Keratinocyte (primary cell): ENCODE data around the gene CTNND2. TPM values are rescaled to one million over a fixed set of nuclear protein-coding genes. Genes with fewer than 3 reads are reported as not detected.

Experiments
- DNase-seq: peaks from one replicate; pipeline ENCODE4 v3.0.0-alpha.2; 2011; ENCODE audit warnings: low read depth, missing footprints, low spot score
- FAIRE-seq: peaks from 2 replicates; lab custom pipeline; 2011; peaks lifted over from hg19 to GRCh38; lab: Jason Lieb, UNC
- H2AFZ ChIP-seq: 2 replicates; pipeline ENCODE4 v1.6.0; 2012; ENCODE audit warnings: low read length, control low read depth, inconsistent platforms; ENCODE audit not compliant: control insufficient read depth
- H3K27ac ChIP-seq: 2 replicates; pipeline ENCODE4 v1.5.1; 2011; ENCODE audit warnings: low read length; ENCODE audit not compliant: control insufficient read depth, insufficient read depth
- H3K27me3 ChIP-seq: 3 replicates; pipeline ENCODE4 v1.6.0; 2011; ENCODE audit warnings: low read length; ENCODE audit not compliant: control insufficient read depth, insufficient read depth; ENCODE audit errors: extremely low read depth
- H3K36me3 ChIP-seq, 2 experiments: 2 replicates in 1 of 2; 3 replicates in 1 of 2; pipeline ENCODE4 v1.5.1; 2011; ENCODE audit warnings: low read length in 2 of 2, mild to moderate bottlenecking in 1 of 2; ENCODE audit not compliant: control insufficient read depth in 2 of 2, insufficient read depth in 2 of 2; ENCODE audit errors: extremely low read depth in 1 of 2
- H3K4me1 ChIP-seq: 3 replicates; pipeline ENCODE4 v1.5.1; 2011; ENCODE audit warnings: low read length; ENCODE audit not compliant: control insufficient read depth, insufficient read depth; ENCODE audit errors: extremely low read depth
- H3K4me2 ChIP-seq: 3 replicates; pipeline ENCODE4 v1.6.0; 2011; ENCODE audit warnings: low read depth, low read length; ENCODE audit not compliant: control insufficient read depth, insufficient read depth; ENCODE audit errors: extremely low read depth
- H3K4me3 ChIP-seq, 3 experiments: fragments of 200-600 bp in 1 of 3; sonication (generic) in 1 of 3; 2 replicates in 2 of 3; 3 replicates in 1 of 3; pipeline ENCODE4 v1.5.1; 2011 to 2016; ENCODE audit warnings: low read length in 3 of 3, mild to moderate bottlenecking in 3 of 3, control low read depth in 2 of 3, inconsistent platforms in 1 of 3, low read depth in 1 of 3, mixed read lengths in 1 of 3, mixed run types in 1 of 3, moderate library complexity in 1 of 3; ENCODE audit not compliant: control insufficient read depth in 2 of 3, insufficient read depth in 2 of 3; ENCODE audit errors: extremely low read depth in 1 of 3
- H3K79me2 ChIP-seq: 2 replicates; pipeline ENCODE4 v1.6.0; 2012; ENCODE audit warnings: low read length; ENCODE audit not compliant: control insufficient read depth, insufficient read depth
- H3K9ac ChIP-seq: 3 replicates; pipeline ENCODE4 v1.6.0; 2011; ENCODE audit warnings: low read length; ENCODE audit not compliant: control insufficient read depth, insufficient read depth; ENCODE audit errors: extremely low read depth
- H3K9me1 ChIP-seq: 3 replicates; pipeline ENCODE4 v1.6.0; 2011; ENCODE audit warnings: low read length; ENCODE audit not compliant: control insufficient read depth, insufficient read depth; ENCODE audit errors: extremely low read depth
- H3K9me3 ChIP-seq: 2 replicates; pipeline ENCODE4 v1.5.1; 2012; ENCODE audit warnings: low read depth, low read length; ENCODE audit not compliant: control insufficient read depth
- H4K20me1 ChIP-seq: 3 replicates; pipeline ENCODE4 v1.6.0; 2011; ENCODE audit warnings: low read length; ENCODE audit not compliant: control insufficient read depth, insufficient read depth; ENCODE audit errors: extremely low read depth
- CTCF ChIP-seq, 3 experiments: IDR thresholded peaks in 1 of 3; conservative IDR thresholded peaks in 1 of 3; optimal IDR thresholded peaks in 1 of 3; 2 replicates in 2 of 3; 3 replicates in 1 of 3; pipeline versions ENCODE3 to v1.5.1; 2011; ENCODE audit warnings: low read length in 3 of 3, mild to moderate bottlenecking in 3 of 3, moderate library complexity in 2 of 3, control low read depth in 1 of 3, inconsistent platforms in 1 of 3; ENCODE audit not compliant: insufficient read depth in 2 of 3; ENCODE audit errors: extremely low read depth in 1 of 3
- EZH2 ChIP-seq: IDR thresholded peaks from one replicate; pipeline ENCODE4 v1.6.1; 2012; ENCODE audit warnings: inconsistent platforms, mild to moderate bottlenecking, low read length, moderate library complexity
- dilution Hi-C: fragments of 300-500 bp; cut with MboI; formaldehyde crosslinking; loops from one replicate; pipeline ENCODE4 v1.7.0; 2020; ENCODE audit warnings: low sequenced_read_pairs; ENCODE audit not compliant: extremely low pct_ligation_motif_present
- polyA plus RNA-seq, 5 experiments: library from polyadenylated mRNA; depleted of rRNA in 3 of 5; stranded (reverse) in 3 of 5; stranded (forward) in 1 of 5; unstranded in 1 of 5; fragments of >200 nt; gene quantifications; 1 replicate in 1 of 5; 2 replicates in 3 of 5; 3 replicates in 1 of 5; pipeline versions ENCODE4 v1.2.1 to v1.2.3, GENCODE V29; 2011 to 2012; ENCODE audit warnings: missing spikeins in 2 of 5, low read depth in 1 of 5, low replicate concordance in 1 of 5

The CTNND2 gene
- polyA plus RNA-seq, 1 donor (not counting 4 experiments of a cell fraction or from before 2014, with no cell fraction given): not detected

GRCh38 chr5:10982626-10983025 is 921.6 kb downstream of the CTNND2 start:
- H3K9me1 ChIP-seq: no peaks in the 10 kb centered on the region
- H3K79me2 ChIP-seq: no peaks in the 10 kb centered on the region
- dilution Hi-C loops: no loop called here
- no peaks in the 10 kb centered on the region for H3K9me3 ChIP-seq
- H2AFZ ChIP-seq: no peak overlapping the region
- H3K9ac ChIP-seq: no peak overlapping the region
- DNase-seq: no peak
- no peak for TF ChIP-seq EZH2
- no peak for TF ChIP-seq CTCF (optimal IDR thresholded peaks at IDR 0.05 in 1 of 3, IDR thresholded peaks at IDR 0.05 in 1 of 3, conservative IDR thresholded peaks at IDR 0.05 in 1 of 3; ENCODE audit: extremely low read depth in 1 of 3, insufficient read depth in 2 of 3, low read length in 3 of 3)
- no peaks in the 10 kb centered on the region for H3K36me3 ChIP-seq
- H3K4me3 ChIP-seq: no peak overlapping the region
- H3K4me1 ChIP-seq: no peaks in the 10 kb centered on the region
- no peaks in the 10 kb centered on the region for H4K20me1 ChIP-seq
- no peak for FAIRE-seq
- H3K27me3 ChIP-seq: no peaks in the 10 kb centered on the region
- H3K4me2 ChIP-seq: no peak overlapping the region
- H3K27ac ChIP-seq: no peak overlapping the region

DNA sequence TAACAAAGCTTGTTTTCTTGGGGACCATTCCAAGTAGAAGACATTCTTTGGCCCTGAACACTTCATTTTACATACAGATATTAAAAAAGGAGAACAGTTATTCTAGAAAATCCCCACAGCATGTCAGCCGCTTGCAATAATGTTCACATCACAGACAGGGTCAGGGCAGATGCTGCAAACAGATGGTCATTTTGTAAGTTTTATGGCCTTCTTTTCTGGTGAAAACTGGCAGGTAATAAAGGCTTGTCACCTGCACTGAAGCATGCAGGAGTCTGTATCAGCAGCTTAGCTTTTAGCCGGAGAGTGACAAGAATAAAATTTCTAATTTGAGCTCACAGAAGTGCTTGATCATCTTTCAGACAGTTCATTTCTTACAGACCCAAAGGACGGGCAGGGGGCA is 922.3 kb downstream of the CTNND2 start:
- Histone ChIP-seq H4K20me1 (no peaks in the 10 kb centered on the region), H3K4me1 (no peaks in the 10 kb centered on the region), H3K79me2 (no peaks in the 10 kb centered on the region), H3K27ac (no peak overlapping the region), H3K27me3 (no peaks in the 10 kb centered on the region), H3K9me1 (no peaks in the 10 kb centered on the region), H3K4me2 (no peak overlapping the region), H3K36me3 (no peaks in the 10 kb centered on the region), H3K9ac (no peak overlapping the region), H3K9me3 (no peaks in the 10 kb centered on the region), H2AFZ (no peak overlapping the region), H3K4me3 (no peak overlapping the region)
- FAIRE-seq (no peak), DNase-seq (no peak)
- TF ChIP-seq EZH2 (no peak), CTCF (optimal IDR thresholded peaks at IDR 0.05 in 1 of 3, IDR thresholded peaks at IDR 0.05 in 1 of 3, conservative IDR thresholded peaks at IDR 0.05 in 1 of 3; ENCODE audit: extremely low read depth in 1 of 3, insufficient read depth in 2 of 3, low read length in 3 of 3) (no peak)
- dilution Hi-C loops: no loop called here
